Measurements from ENCODE around the gene SBF1.

DNA sequence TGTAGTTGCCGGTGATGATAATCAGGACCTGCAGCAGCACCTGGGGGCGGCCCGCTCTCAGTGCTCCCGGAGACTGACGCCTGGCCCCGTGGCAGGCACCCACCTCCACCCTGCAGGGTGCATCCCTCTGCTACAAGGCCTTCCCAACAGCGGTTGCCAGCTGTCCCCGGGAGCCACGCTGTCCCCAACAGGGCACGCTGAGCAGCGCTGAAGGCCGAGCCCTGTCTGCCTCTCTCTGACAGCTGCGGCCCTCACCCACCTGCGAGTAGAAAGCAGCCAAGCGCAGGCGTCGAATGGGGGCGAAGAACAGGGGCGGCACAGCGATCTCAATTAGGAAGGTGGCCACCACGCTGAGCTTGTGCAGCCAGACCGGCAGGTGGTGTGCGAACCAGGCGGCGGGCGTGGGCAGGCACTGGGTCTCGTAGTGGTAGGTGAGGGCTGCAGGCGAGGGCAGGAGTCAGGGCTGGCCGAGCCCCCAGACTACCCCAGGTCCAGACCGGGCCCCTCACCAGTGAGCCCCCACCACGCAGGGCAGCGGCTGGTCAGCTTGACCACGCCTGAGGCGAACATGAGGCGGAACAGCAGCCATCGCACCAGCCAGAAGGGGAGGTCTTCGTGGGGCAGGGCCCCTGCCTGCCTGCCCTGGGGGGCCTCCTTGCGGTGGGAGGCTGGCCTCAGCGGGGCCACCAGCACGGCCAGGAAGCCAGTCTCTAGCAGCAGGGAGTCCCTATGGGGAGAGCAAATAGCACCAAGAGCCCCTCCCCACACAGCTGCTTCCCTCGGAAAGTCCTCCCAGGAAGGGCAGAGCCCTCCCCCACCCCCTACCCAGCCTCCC, 31.2 kb upstream of the SBF1 start:
- TF ChIP-seq, protein P1, sequence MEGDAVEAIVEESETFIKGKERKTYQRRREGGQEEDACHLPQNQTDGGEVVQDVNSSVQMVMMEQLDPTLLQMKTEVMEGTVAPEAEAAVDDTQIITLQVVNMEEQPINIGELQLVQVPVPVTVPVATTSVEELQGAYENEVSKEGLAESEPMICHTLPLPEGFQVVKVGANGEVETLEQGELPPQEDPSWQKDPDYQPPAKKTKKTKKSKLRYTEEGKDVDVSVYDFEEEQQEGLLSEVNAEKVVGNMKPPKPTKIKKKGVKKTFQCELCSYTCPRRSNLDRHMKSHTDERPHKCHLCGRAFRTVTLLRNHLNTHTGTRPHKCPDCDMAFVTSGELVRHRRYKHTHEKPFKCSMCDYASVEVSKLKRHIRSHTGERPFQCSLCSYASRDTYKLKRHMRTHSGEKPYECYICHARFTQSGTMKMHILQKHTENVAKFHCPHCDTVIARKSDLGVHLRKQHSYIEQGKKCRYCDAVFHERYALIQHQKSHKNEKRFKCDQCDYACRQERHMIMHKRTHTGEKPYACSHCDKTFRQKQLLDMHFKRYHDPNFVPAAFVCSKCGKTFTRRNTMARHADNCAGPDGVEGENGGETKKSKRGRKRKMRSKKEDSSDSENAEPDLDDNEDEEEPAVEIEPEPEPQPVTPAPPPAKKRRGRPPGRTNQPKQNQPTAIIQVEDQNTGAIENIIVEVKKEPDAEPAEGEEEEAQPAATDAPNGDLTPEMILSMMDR (conservative IDR thresholded peaks at IDR 0.05; ENCODE audit: low read length) = no peak
- no peak for TF ChIP-seq EZH2phosphoT487 (IDR thresholded peaks at IDR 0.05; ENCODE audit: borderline replicate concordance)

Data from Loucy (cell line).